SU-DHL-6 (cell line): Measurements from ENCODE around the gene C1QB.

Experiments
- H2AFZ ChIP-seq: fragments of 200-600 bp; sonication (generic); 2 replicates; pipeline ENCODE4 v1.6.1; 2014; ENCODE audit warnings: low read depth, mild to moderate bottlenecking, moderate library complexity, mixed read lengths, antibody characterized with exemption, low read length; ENCODE audit not compliant: severe bottlenecking
- H3F3A ChIP-seq: fragments of 200-600 bp; shearing (Covaris generic); 2 replicates; pipeline ENCODE4 v1.6.0; 2016; ENCODE audit warnings: antibody characterized with exemption, mild to moderate bottlenecking; ENCODE audit not compliant: insufficient read depth
- H3K27ac ChIP-seq: fragments of 200-600 bp; sonication (generic); 2 replicates; pipeline ENCODE4 v1.5.1; 2016; ENCODE audit warnings: low read depth, mild to moderate bottlenecking, low read length, moderate library complexity, mixed read lengths
- H3K27me3 ChIP-seq: fragments of 200-600 bp; sonication (generic), shearing (Covaris generic); 2 replicates; pipeline ENCODE4 v1.6.0; 2014; ENCODE audit warnings: mild to moderate bottlenecking, low read length
- H3K36me3 ChIP-seq: fragments of 200-600 bp; sonication (generic); 2 replicates; pipeline ENCODE4 v1.6.1; 2014; ENCODE audit warnings: mild to moderate bottlenecking, low read length, mixed read lengths
- H3K4me2 ChIP-seq: fragments of 300-600, 200-600 bp; shearing (Covaris generic), sonication (generic); 2 replicates; pipeline ENCODE4 v1.6.0; 2014; ENCODE audit warnings: low read length, low read depth, mild to moderate bottlenecking; ENCODE audit not compliant: poor library complexity, severe bottlenecking
- H3K4me3 ChIP-seq: fragments of 200-600 bp; sonication (generic); 2 replicates; pipeline ENCODE4 v1.5.1; 2014; ENCODE audit warnings: antibody characterized with exemption, low read length, mild to moderate bottlenecking, mixed read lengths; ENCODE audit not compliant: insufficient read depth, poor library complexity, severe bottlenecking
- H3K79me2 ChIP-seq: fragments of 200-600 bp; sonication (generic); 2 replicates; pipeline ENCODE4 v1.6.1; 2014; ENCODE audit warnings: mild to moderate bottlenecking, low read length, moderate library complexity; ENCODE audit not compliant: insufficient read depth
- H3K9ac ChIP-seq: fragments of 200-600 bp; sonication (generic); 2 replicates; pipeline ENCODE4 v1.7.0; 2014; ENCODE audit warnings: mild to moderate bottlenecking, low read length
- H3K9me2 ChIP-seq: fragments of 200-600 bp; sonication (generic); replicated peaks from 2 replicates; pipeline ENCODE4 v1.6.1; 2014; ENCODE audit warnings: low read length; ENCODE audit not compliant: insufficient read depth
- H3K9me3 ChIP-seq: fragments of 200-600 bp; sonication (generic); 2 replicates; pipeline ENCODE4 v1.6.1; 2014; ENCODE audit warnings: low read length, mixed read lengths; ENCODE audit not compliant: insufficient read depth
- H4K20me1 ChIP-seq: fragments of 200-600 bp; sonication (generic); 2 replicates; pipeline ENCODE4 v1.6.1; 2014; ENCODE audit warnings: low read depth, mild to moderate bottlenecking, antibody characterized with exemption, low read length, moderate library complexity, mixed read lengths
- EZH2phosphoT487 ChIP-seq: fragments of 200-600 bp; sonication (generic), shearing (Covaris generic); conservative IDR thresholded peaks from 2 replicates; pipeline ENCODE4 v1.6.1; 2018; ENCODE audit warnings: mild to moderate bottlenecking, antibody characterized with exemption, low read length, moderate library complexity, mixed read lengths
- TF ChIP-seq, protein P1 (sequence below): fragments of 200-600 bp; sonication (generic); IDR thresholded peaks from one replicate; pipeline ENCODE4 v1.5.1; 2017; ENCODE audit warnings: antibody characterized with exemption, mild to moderate bottlenecking, low read length, moderate library complexity; ENCODE audit not compliant: insufficient read depth, poor library complexity, severe bottlenecking

The C1QB gene

DNA sequence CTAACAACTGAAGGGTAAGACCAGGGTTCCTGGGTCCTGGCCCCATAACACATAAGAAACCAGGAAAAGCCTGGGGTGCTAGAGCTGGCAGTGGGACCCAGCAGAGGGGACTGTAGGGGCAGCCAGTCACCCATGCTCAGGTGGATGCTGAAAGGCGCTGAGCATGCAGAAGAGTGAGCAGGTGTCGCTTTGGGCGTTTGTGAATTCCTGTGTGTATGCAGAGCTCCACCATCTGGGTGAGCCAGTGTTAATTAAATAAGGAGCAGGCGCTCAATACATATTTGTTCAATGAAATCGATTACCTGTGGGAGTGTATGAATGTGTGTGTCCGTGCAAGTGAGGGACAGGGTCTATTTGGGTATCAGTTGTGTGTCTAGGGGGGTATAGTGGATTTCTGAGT is 16.1 kb upstream of the C1QB start:
- Histone ChIP-seq H3K4me3 (no peak overlapping the region), H3K4me2 (no peak overlapping the region), H3K79me2 (no peaks in the 10 kb centered on the region), H3K9me3 (no peaks in the 10 kb centered on the region), H3K27ac (no peak overlapping the region), H2AFZ (no peak overlapping the region), H3K9ac (no peak overlapping the region), H4K20me1 (no peaks in the 10 kb centered on the region), H3K27me3 (no peaks in the 10 kb centered on the region), H3K9me2 (no peaks in the 10 kb centered on the region), H3K36me3 (no peaks in the 10 kb centered on the region), H3F3A (no peaks in the 10 kb centered on the region)
- no peak for TF ChIP-seq EZH2phosphoT487
- TF ChIP-seq, protein P1, sequence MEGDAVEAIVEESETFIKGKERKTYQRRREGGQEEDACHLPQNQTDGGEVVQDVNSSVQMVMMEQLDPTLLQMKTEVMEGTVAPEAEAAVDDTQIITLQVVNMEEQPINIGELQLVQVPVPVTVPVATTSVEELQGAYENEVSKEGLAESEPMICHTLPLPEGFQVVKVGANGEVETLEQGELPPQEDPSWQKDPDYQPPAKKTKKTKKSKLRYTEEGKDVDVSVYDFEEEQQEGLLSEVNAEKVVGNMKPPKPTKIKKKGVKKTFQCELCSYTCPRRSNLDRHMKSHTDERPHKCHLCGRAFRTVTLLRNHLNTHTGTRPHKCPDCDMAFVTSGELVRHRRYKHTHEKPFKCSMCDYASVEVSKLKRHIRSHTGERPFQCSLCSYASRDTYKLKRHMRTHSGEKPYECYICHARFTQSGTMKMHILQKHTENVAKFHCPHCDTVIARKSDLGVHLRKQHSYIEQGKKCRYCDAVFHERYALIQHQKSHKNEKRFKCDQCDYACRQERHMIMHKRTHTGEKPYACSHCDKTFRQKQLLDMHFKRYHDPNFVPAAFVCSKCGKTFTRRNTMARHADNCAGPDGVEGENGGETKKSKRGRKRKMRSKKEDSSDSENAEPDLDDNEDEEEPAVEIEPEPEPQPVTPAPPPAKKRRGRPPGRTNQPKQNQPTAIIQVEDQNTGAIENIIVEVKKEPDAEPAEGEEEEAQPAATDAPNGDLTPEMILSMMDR: no peak

DNA sequence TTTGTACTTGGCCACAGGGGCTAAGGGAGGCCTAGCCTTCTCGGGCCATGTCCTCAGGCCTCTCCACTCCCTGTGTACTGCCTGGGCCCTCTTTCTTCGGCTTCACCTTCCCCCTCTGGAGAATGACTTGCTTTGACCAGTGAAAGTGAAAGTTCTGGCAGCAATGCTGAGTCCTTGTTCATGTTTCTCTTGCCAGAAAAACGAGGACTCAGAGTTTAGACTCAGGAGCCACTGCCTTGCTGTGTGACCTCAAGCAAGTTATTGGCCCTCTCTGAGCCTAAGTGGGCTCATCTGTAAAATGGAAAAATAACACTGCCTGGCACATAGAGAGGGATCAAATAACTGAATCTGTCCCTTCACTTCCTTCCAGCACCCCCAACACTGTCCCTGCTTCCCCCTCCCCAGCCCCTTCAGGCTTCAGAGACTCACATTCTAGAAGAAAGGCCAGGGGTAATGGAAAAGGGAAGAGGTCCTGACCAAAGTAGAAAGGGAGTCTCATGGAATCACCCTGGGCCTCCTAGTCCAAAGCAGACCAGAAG is 15.1 kb upstream of the C1QB start:
- H3K4me2 ChIP-seq: no peak overlapping the region
- H3K79me2 ChIP-seq: no peaks in the 10 kb centered on the region
- no peaks in the 10 kb centered on the region for H3K9me3 ChIP-seq
- no peaks in the 10 kb centered on the region for H3K36me3 ChIP-seq
- no peaks in the 10 kb centered on the region for H3F3A ChIP-seq
- no peak overlapping the region for H3K27ac ChIP-seq
- H3K9me2 ChIP-seq: no peaks in the 10 kb centered on the region
- TF ChIP-seq, protein P1: no peak
- TF ChIP-seq EZH2phosphoT487: no peak
- no peak overlapping the region for H3K9ac ChIP-seq
- H2AFZ ChIP-seq: no peak overlapping the region
- no peak overlapping the region for H3K4me3 ChIP-seq
- no peaks in the 10 kb centered on the region for H4K20me1 ChIP-seq
- no peaks in the 10 kb centered on the region for H3K27me3 ChIP-seq

DNA sequence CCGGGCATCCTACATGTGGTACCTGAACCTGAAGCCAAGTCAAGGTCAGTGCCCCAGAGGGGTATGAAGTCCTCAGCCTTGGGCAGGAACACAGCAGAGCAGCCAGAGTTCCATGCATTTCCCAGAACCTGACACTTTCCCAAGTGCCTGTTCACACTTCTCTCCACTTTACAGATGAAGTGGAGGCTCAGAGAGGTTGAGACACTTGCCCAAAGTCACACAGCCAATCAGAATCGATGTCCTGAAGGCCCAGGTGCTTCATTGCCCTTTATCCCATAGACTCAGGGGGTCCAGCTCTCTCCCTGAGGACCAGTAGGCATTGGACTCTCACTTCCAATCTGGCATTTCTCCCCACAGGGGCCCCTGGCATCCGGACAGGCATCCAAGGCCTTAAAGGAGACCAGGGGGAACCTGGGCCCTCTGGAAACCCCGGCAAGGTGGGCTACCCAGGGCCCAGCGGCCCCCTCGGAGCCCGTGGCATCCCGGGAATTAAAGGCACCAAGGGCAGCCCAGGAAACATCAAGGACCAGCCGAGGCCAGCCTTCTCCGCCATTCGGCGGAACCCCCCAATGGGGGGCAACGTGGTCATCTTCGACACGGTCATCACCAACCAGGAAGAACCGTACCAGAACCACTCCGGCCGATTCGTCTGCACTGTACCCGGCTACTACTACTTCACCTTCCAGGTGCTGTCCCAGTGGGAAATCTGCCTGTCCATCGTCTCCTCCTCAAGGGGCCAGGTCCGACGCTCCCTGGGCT is 14.4 kb upstream of the C1QB start:
- Histone ChIP-seq H3K27ac (no peak overlapping the region), H3K27me3 (no peaks in the 10 kb centered on the region), H3K79me2 (no peaks in the 10 kb centered on the region), H3F3A (no peaks in the 10 kb centered on the region), H2AFZ (no peak overlapping the region), H3K4me2 (no peak overlapping the region), H3K9ac (no peak overlapping the region), H3K4me3 (no peak overlapping the region), H3K9me2 (no peaks in the 10 kb centered on the region), H3K9me3 (no peaks in the 10 kb centered on the region), H4K20me1 (no peaks in the 10 kb centered on the region), H3K36me3 (no peaks in the 10 kb centered on the region)
- no peak for TF ChIP-seq EZH2phosphoT487
- TF ChIP-seq, protein P1: no peak
